HL-60 (cell line): ENCODE data around the gene SCAP.

ENCODE experiments used
- GABPA ChIP-seq: IDR thresholded peaks from 2 replicates; pipeline ENCODE4 v1.6.1; 2012; ENCODE audit warnings: low read depth
- POLR2AphosphoS5 ChIP-seq: IDR thresholded peaks from 2 replicates; pipeline ENCODE4 v1.6.1; 2012; ENCODE audit warnings: low read depth
- TF ChIP-seq, protein P1 (sequence below): IDR thresholded peaks from one replicate; pipeline ENCODE4 v1.5.1; 2011; ENCODE audit warnings: low read length, control low read depth, inconsistent platforms; ENCODE audit not compliant: insufficient read depth

GRCh38 chr3:47513125-47513929, 37.6 kb upstream of the SCAP start, which contains the start of gene ELP6:
- TF ChIP-seq, protein P1, sequence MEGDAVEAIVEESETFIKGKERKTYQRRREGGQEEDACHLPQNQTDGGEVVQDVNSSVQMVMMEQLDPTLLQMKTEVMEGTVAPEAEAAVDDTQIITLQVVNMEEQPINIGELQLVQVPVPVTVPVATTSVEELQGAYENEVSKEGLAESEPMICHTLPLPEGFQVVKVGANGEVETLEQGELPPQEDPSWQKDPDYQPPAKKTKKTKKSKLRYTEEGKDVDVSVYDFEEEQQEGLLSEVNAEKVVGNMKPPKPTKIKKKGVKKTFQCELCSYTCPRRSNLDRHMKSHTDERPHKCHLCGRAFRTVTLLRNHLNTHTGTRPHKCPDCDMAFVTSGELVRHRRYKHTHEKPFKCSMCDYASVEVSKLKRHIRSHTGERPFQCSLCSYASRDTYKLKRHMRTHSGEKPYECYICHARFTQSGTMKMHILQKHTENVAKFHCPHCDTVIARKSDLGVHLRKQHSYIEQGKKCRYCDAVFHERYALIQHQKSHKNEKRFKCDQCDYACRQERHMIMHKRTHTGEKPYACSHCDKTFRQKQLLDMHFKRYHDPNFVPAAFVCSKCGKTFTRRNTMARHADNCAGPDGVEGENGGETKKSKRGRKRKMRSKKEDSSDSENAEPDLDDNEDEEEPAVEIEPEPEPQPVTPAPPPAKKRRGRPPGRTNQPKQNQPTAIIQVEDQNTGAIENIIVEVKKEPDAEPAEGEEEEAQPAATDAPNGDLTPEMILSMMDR, result peak; percentile 32
- TF ChIP-seq GABPA, result peak; percentile 90
- peak; percentile 93 for TF ChIP-seq POLR2AphosphoS5
